DND-41 (cell line): Measurements from ENCODE around the gene MAP1LC3B2.

Experiments used
- CTCF ChIP-seq: IDR thresholded peaks from 2 replicates; pipeline ENCODE4 v1.5.1; 2012; ENCODE audit warnings: borderline replicate concordance, low read length, moderate library complexity, mild to moderate bottlenecking; ENCODE audit not compliant: poor library complexity, severe bottlenecking; ENCODE audit errors: extremely low read depth
- EZH2 ChIP-seq: IDR thresholded peaks from 3 replicates; pipeline ENCODE4 v1.6.1; 2012; ENCODE audit warnings: borderline replicate concordance, low read depth, mild to moderate bottlenecking, moderate library complexity, low read length, inconsistent platforms; ENCODE audit not compliant: severe bottlenecking

GRCh38 chr12:116516657-116517056, 42.5 kb upstream of the MAP1LC3B2 start:
- no peak for TF ChIP-seq CTCF
- TF ChIP-seq EZH2, result no peak
